ENCODE measurements around the gene NTRK3.
A peak's percentile ranks its signal among the peaks of the same experiment; 100 is the strongest.

NTRK3 gene

DNA sequence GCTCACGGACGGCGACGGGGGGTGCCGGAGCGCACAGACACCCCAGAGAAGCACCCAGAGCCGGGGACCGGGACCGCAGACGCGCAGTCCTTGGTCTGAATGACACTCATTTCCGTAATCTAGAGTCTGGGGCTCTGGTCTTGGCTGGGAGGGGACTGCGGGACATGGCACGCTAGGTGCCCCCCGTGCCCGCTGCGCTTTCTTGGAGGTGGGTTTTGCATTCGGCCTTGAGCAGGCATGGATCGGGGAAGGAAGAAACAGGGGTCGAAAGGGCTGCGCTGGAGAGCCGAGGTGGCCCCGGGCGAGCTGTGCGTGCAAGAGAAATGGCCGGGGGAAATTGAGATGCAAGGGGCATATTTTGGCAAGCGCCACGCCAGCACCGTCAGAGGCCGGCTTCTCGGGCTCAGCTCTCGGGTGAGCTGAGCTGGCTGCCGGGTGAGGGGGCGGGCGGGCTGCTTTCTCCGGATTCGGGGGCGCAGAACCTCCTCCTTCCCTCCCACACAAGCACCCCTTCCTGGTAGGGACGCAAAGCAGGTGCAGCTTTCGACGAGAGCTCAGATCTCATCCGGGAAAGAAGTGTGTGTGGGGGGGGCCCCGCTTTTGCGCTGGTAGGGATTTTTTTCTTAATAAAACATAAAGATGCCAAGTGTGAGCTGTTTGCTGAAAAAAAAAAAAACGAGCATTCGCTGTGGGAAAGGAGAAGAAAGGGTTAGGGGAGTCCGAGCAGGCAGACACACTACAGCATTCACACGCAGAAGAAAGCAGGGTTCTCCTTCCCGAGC, 963 bp upstream of the NTRK3 start:
- DNase-seq (ENCODE audit: low read depth in 2 of 2) = no peak

DNA sequence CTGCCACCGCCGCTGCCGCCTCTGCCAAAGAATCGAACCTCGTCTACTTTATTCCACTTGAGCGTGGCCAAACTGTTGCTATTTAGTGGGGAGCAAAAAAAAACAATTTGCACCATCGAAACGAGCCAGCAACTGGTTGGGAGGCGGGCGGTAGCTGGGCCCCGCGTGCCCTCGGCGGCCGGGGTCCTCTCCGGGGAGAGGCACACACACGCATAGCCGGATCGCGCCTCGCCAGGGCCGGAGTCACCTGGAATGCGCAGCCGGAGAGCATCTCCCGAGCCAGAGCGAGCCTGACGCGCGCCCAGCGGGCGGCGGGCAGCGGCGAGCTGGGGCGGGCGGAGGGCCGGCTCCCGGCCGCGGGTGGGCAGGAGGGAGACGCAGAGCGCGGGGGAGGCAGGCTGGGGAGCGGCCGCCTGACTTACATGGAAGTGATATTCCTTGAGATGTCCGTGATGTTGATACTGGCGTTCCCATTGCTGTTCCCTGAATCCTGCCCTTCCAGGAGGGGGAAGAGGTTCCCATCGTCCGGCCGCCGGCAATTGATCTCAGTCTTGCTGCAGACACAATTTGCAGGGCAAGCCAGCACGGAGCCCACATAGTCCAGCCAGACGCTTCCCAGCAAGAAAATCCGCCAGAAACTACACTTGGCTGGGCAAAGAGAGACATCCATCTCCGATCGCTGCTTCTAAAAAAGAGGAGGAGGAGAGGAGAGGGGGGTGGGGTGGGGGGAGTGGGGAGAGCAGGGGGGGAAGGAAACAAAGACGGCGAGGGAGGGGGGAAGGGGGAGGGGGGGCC, 858 bp downstream of the NTRK3 start:
- DNase-seq (ENCODE audit: low read depth in 2 of 2) = peak in 1 of 2 experiments; percentile 20

DNA sequence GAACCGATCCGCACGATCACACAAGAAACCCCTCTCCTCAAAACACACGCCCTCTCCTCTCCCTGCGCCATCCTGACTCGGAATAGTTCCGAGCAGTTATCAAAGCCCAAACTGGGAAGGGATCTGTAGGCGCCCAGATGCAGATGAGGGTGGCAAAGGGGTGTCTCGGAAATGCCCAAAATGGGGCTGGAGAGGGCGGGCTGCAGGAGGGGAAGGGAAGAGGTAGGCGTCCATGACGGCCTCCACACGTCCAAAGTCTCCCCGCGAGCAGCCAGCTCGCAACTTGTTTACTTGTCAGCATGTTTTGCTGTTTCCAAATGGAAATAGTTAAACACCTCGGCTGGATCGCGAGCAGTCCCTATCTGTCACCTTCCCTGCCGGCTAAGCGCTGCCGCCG, 1.5 kb downstream of the NTRK3 start:
- no peak for DNase-seq (ENCODE audit: low read depth in 2 of 2)

DNA sequence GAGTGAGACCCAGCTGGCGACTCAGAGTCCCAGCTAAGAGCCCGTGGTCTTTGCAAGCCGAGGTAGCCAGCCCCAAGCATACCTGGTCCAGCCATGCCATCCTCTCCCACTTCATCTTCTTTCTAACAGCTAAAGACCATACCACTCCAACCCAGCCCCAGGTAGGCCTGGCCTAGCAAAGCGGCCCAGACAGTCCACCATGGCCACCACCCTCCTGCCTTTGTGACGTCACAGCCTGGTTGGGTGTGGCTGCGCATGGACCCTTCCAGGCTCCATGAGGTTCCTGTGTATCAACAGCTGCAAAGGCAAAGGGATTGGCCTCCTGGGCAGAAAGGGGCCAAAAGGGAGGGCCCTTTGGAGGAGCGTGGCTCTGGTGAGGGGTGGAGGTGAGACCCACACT, 4.1 kb downstream of the NTRK3 start:
- no peak for DNase-seq (ENCODE audit: low read depth in 2 of 2)

DNA sequence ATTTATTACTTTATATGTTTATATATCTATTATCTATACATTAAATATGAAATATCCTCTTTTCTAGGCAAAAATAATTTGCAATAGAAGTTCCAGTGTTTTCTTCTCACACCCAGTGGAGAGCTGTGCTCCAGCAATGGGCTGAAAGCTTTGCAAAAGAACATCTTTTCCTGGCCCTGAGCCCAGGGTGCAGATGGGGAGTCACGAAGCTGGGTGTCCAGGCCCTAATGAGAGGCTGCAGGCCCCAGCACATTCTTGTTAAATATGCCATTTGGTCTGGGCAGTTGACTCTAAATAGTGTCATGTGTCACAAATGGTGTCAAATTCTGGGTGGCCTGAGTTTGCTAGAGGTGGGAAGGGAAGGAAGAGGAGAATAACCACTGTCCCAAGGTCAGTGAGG, 5.7 kb downstream of the NTRK3 start:
- no peak for DNase-seq (ENCODE audit: low read depth in 2 of 2)

DNA sequence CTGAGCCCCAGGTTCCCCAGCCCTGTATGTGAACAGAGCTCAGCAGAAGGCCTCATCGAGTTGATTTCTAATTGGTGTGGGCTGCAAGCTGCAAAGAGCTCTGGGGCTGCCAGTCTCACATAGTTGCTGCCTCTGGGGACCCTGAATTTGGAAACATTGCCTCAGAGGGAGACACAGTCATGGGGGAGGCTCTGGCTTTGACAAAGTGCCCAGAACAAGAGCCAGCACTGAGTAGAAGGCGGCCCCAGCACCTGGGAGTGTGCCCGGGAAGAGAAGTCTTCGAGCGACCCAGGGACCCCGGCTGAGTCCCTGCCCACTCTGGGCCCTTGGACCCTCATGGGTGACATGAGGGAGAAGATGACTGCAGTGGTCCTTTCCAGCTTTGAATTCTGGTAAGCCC, 7.3 kb downstream of the NTRK3 start:
- no peak for DNase-seq (ENCODE audit: low read depth in 2 of 2)

DNA sequence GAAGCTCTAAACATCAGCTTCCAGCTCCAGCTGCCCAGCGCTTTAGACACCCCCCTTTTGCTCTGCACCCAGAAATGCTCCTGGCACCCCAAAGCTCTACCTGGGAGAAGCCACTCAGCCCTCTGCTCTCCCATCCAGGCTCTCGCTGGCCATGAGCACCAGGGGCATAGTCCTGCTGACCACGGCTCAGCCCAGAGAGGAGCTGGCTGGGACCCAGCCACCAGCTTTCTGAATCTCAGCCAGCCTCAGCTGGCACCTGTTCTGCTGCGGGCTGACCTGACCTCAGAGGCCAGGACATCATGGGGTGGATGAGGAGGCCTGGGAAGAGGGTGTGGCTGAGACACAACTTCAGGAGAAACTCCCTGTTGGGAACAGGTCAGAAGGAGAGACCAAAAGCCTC, 8.6 kb downstream of the NTRK3 start:
- DNase-seq (ENCODE audit: low read depth in 2 of 2) = no peak

DNA sequence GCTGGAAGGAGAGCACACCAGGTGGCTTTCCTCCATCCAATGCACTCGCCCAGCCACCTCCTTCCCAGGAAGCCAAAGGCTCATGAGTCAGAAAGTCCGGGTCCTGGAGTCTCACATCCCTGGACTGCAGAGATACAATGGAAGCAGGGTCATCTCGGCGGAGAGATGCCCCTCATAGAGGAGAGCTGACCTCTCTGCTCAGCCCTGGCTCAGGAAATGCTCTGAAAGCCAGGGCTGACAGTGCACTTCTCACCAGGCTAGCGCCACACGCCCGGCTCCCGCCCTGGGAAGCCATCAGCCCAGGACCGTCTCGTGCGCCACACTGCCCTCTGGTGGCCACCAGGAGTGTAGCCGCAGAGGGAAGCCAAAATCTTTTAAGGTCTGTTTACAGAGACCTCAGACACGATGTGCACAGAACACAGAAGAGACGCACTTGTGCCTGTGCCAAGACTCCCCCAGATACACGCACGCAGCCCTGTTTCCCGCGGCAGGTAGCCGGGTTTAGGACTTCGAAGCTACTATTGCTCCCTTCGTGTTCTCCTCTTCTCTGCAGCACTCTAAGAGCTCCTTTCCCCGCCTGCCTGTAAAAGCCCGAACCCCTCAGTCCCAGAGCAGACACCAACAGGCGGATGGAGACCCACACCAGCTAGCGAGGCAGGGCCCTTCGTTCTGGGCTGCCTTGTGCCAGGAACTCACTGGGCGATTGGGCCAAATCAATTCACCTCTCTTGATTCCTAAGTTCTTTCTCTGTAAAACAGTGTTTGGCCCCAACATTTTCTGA, 9.7 kb downstream of the NTRK3 start:
- peak; percentile 10 to 24 for DNase-seq (ENCODE audit: low read depth in 2 of 2)

DNA sequence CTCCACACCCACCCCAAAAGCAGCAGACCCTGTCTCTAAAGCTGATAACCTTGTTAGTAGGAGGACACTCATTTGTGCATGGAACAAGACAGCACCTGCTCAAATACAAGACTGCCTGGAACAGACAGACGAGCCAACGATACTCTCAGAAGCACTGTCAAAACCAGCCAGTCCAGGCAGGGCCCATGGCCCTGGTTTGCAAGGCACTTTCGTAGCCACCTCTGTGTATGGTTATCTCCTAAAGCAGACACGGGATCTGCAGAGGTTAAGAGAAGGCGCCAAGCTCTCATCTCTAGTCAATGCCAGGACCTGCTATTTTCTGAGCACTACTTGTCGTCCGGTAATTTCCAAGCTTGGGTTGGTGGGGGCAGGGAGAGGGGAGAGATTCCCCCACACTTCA, 10.5 kb downstream of the NTRK3 start:
- DNase-seq (ENCODE audit: low read depth in 2 of 2) = no peak

DNA sequence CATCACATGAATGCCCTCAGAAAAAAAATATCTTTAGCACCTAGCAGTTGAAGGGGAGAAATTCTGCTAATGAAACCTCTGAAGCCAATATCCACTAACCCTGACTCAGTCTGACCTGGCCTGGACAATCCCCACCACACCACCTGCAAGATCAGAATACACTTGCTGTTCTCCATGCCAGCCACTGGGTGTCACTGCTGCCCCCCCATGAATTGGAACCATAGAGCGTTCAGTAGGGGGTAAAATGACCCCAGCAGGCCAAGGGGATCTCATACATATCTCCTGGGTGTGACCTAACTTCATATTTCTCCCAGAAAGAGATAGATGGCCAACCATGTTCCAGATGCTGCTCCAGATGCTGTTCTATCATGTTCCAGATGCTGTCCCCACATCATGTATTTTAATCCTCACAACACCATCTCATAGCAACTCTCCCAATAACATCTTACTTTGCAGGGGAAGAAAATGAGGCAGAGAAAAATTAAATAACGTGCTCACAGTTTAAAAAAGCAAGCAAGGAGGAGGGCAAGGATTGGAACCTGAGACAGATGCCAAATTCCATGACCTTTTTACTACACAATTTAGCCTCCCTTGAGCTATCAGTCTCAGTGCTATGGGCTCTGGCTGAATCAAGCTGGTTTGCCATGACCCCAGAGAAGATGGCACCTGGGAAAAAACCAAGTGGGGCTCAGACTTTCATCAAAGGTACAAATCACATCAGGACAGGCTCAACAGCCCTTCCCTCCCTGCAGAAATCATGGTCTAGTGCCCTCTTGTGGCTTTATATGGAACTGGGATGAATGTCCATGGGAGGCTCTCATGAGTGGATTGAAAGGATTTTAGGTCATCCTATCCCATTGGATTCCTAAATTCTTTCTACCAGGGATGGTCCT, 12.4 kb downstream of the NTRK3 start:
- DNase-seq (ENCODE audit: low read depth in 2 of 2) = no peak

DNA sequence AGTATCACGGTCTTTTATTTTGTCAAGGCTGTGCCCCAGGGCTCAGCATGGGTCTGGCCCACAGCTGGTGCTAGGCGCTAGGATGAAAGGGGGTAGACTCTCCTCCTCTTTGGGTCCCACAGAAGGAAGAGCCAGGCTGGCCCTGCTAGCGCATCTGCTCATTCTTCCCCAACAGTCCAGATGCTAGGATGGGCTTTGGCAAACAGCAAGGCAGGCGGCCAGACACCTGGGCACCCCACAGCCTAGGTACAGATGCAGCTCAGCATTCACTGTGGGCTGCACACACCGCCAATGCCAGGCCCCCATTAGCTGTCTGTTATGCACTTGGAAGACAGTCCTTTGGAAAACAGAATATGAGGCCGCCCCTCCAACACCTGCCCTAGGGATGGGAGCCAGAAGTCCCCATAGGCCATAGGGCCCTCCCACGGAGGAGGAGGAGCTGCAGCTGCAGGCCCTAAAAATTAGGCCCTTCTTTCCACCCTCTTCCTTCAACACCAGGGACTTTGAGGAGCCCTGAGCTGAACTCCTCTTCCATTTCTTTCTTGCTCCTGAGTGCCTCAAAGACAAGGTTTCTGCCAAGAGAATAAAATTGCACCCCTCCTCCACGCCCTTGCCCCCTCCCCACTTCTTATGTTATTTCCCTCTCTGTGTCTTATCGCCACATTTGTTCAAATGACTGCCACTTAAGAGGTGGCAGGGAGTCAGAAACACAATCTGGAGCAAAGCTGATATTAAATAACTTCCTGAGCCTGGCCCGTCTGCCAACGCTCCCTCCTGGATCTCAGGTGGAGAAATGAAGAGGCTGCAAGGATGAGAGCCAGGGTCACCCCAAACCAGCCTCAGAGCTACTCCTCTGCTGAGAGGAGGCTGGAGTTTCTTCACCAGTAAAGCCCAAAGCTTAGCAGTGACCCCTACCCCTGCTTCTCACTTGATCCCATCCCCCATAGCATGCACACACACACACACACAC, 13.7 kb downstream of the NTRK3 start:
- DNase-seq (ENCODE audit: low read depth in 2 of 2) = no peak

DNA sequence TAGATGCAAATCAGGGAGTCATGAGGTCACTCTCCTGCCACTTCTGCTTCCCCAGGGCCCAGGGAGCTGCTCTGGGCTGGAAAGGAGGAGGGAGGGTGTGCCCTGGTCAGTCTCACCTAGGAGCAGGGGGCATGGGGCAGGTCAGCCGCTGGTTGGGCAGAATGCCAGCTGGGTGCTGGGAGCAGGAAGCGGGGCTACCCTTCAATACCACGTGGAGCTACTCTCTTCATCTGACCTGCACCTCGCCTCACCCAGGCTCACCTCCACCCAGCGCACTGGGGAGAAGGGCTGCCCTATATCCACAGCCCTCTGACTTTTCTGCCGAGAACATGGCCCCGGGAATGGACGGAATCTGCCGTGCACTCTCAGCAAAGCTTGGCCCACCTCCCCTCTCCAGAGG, 15.1 kb downstream of the NTRK3 start:
- DNase-seq (ENCODE audit: low read depth in 2 of 2) = no peak

DNA sequence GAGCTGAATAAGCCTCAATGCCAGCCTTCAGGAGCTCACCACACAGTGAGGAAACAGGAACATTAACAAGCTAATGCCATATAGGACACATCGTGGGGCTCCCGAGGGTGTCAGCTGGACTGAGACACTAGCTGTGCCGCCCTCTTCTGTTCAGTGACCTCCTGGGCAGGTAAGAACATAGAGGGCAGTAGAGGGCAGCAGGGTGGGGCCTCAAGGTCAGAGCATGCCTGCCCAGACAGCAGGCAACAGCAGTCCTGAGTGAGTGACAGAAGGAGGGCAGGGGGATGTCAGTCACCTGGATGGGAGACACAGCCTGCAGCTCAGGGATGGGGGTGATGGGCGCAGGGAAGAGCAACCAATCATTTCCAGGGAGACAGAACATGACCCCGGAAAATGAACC, 15.5 kb downstream of the NTRK3 start:
- no peak for DNase-seq (ENCODE audit: low read depth in 2 of 2)

DNA sequence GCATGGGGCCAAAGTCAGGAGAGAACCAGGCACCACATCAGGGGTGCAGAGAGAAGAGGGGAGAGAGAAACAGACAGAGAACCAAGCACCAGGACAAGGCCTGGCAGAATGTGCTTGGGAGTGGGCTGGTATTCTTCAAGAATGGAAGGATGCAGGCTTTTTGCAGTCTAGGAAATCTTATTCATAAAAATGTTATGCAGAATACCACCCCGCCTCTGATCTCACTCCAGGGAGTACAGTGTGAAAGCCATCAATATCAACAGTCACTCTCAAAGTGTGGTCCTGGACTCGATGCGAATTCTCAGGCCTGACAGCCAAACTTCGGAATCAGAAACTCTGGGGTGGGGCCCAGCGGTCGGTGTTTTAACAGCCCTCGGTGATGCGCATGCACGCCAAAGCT, 16.9 kb downstream of the NTRK3 start:
- DNase-seq (ENCODE audit: low read depth in 2 of 2) = no peak

DNA sequence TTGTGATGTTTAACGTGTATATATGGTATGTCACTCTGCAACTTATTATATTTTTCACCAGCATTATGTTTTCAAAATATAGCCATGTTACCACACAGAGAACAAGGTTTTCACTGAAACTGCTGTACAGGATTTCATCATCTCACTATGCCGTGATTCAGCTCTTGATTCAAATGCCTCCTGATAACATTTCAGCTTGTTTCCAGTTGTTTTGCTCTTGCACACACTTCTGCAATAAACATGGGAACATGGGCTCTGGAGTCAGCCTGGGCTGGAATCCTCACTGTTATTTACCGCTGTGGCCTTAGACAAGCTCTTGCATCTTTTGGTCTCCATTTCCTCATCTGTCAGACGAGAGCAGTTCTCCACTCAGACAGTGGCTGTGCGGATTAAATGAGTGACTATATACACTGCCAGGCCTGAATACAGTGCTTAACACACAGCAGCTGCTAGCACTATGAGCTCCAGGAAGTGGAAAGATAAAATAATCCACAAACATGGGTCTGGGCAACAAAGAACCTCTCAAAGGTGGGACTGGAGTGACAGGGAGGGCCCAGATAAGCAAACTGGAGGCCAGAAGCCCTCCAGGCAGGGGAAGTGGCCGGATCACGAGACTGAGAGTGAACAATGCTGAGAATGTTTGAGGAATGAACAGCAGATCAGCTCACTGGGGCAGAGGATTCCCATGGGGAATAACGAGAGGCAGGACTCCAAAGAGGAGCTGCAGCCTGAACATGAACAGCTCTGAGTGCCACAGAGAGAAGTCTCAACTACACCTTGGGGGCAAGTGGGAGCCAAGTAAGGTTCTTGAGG, 17.7 kb downstream of the NTRK3 start:
- DNase-seq (ENCODE audit: low read depth in 2 of 2) = peak; percentile 46 to 47

DNA sequence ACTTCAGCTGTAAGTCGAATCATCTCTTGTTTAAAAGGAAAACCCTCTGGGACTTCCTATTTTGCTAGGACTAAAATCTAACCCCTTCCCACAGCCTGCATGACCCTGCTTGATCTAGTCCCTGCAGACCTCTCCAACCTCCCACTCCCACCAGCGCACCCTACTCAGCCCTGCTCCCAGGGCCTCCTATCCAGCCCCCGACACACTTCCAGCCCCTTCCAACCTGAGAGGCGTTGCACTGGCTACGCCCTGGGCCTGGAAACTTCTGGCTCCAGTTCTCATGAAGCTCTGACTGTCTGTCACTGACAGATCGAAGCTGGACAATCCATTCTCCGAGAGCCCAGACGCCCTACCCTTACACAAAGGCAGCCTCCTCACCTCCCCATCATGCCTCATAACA, 21.8 kb downstream of the NTRK3 start:
- DNase-seq (ENCODE audit: low read depth in 2 of 2) = no peak

DNA sequence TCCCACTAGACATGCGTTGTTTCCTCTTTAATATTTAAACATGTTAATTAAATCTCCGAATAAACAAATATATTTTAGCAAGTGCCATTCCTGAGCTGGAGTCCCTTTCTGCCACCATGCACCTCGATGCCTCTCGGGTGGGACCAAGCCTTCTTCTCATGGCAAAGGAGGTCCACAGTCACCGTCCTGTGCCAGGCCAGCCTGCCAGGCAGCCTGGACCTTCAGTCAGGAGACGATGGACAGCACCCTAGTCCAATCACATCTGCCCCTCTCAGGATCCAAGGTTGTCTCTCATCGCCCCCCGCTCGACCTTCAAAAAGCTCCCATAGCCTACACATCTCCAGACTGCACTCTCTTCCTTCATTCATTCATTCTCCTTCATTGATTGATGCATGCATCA, 22.6 kb downstream of the NTRK3 start:
- no peak for DNase-seq (ENCODE audit: low read depth in 2 of 2)

DNA sequence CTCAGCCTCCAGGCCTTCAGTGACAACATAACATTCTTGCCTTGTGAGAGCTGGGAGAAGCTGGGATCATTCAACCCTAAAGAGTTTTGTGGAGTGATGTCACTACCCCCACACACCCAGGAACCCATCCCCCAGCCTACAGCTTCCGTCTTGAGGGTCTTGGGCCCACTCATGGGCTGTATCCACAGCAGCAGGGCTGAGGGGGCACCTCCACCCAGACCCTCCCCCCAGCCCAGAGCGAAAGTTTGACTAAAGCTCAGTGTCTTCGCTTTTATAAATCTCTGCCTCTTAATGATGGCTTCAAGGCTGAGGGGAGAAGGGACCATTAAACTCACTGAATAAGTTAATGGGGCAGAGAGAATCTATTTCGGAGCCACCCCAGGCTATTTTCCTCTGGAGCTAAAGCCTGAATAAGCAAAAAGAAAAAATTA, 23.8 kb downstream of the NTRK3 start:
- DNase-seq (ENCODE audit: low read depth in 2 of 2) = no peak

DNA sequence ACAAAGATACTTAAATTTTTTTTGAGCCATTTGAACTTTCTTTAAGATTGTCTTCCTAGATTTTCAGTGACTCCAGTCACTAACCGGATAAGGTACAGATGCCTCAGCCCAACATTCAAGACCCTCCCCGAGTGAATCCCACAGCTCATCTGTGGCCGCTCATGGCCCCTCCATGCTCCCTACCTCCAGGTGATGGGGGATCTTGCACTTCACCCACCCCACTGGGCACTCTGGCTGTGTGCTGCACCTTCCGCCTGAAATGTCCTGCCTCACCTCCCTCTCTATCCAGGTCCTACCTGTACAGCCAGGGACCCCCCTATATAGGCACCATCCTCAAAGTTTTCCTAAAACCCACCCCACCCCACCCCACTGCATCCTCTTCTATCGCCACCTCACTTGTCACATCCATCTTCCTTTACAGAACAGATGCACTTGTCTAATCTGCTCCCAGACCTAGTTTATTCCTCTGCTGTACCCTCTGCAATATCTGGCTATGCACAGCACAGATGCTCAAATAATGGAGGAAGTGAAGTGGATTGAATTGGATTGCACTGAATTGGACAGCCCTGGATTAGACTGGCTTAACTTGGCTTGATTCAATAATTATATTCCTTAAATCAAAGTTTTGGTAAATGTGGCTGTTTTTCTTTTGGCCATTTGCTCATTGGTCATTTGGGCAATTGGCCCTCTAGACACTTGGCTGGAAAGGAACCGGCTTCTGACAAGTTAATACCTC, 24.5 kb downstream of the NTRK3 start:
- DNase-seq (ENCODE audit: low read depth in 2 of 2) = no peak
